Mesenchymal stem cell (in vitro differentiated cells and primary cell): ENCODE data around the gene TCP11L2.

Experiments used
- DNase-seq: peaks from one replicate; pipeline ENCODE4 v3.0.0-alpha.2; 2013
- H2AFZ ChIP-seq: one replicate; pipeline ENCODE4 v1.6.1; 2013; ENCODE audit warnings: low read depth, mild to moderate bottlenecking, control low read depth, inconsistent platforms, low read length, moderate library complexity
- H2AK5ac ChIP-seq: 2 replicates; pipeline ENCODE4 v1.6.1; 2013; ENCODE audit warnings: low read length, moderate library complexity, mild to moderate bottlenecking, inconsistent platforms; ENCODE audit not compliant: severe bottlenecking
- H2BK120ac ChIP-seq: one replicate; pipeline ENCODE4 v1.6.1; 2013; ENCODE audit warnings: low read depth, mild to moderate bottlenecking, inconsistent platforms, low read length, moderate library complexity
- H2BK12ac ChIP-seq, 2 experiments: one replicate each; pipeline ENCODE4 v1.6.1; 2013; ENCODE audit warnings: inconsistent platforms in 2 of 2, low read length in 2 of 2, mild to moderate bottlenecking in 2 of 2, moderate library complexity in 2 of 2, control low read depth in 1 of 2
- H2BK15ac ChIP-seq: one replicate; pipeline ENCODE4 v1.6.1; 2013; ENCODE audit warnings: mild to moderate bottlenecking, low read depth, inconsistent platforms; ENCODE audit not compliant: poor library complexity, severe bottlenecking
- H2BK5ac ChIP-seq: 2 replicates; pipeline ENCODE4 v1.6.1; 2013; ENCODE audit warnings: low read depth, mild to moderate bottlenecking, low read length, control low read depth, inconsistent platforms; ENCODE audit not compliant: poor library complexity, severe bottlenecking
- H3K14ac ChIP-seq, 2 experiments: one replicate each; pipeline ENCODE4 v1.6.1; 2013; ENCODE audit warnings: inconsistent platforms in 2 of 2, low read length in 2 of 2, control low read depth in 1 of 2, mild to moderate bottlenecking in 1 of 2, moderate library complexity in 1 of 2
- H3K18ac ChIP-seq, 2 experiments: one replicate each; pipeline ENCODE4 v1.6.1; 2013; ENCODE audit warnings: inconsistent platforms in 2 of 2, low read length in 2 of 2, control low read depth in 1 of 2, low read depth in 1 of 2, mild to moderate bottlenecking in 1 of 2
- H3K23ac ChIP-seq, 2 experiments: one replicate each; pipeline ENCODE4 v1.6.1; 2013; ENCODE audit warnings: inconsistent platforms in 2 of 2, low read length in 2 of 2, mild to moderate bottlenecking in 2 of 2, moderate library complexity in 2 of 2, control low read depth in 1 of 2
- H3K27ac ChIP-seq: 2 replicates; pipeline ENCODE4 v1.5.1; 2013; ENCODE audit warnings: mild to moderate bottlenecking, moderate library complexity, low read length, control low read depth, inconsistent platforms; ENCODE audit not compliant: poor library complexity, severe bottlenecking
- H3K27me3 ChIP-seq, 2 experiments: 2 replicates each; pipeline versions ENCODE4 v1.6.1 to v1.7.0; 2013; ENCODE audit warnings: low read length in 2 of 2, mild to moderate bottlenecking in 2 of 2, moderate library complexity in 2 of 2, control low read depth in 1 of 2, inconsistent platforms in 1 of 2; ENCODE audit not compliant: control insufficient read depth in 1 of 2, insufficient read depth in 1 of 2
- H3K36me3 ChIP-seq, 2 experiments: 2 replicates each; pipeline versions ENCODE4 v1.6.1 to v1.7.0; 2013; ENCODE audit warnings: low read length in 2 of 2, control low read depth in 1 of 2, inconsistent platforms in 1 of 2, low read depth in 1 of 2, mild to moderate bottlenecking in 1 of 2; ENCODE audit not compliant: insufficient read depth in 2 of 2, control insufficient read depth in 1 of 2
- H3K4ac ChIP-seq, 2 experiments: one replicate each; pipeline ENCODE4 v1.6.1; 2013; ENCODE audit warnings: inconsistent platforms in 2 of 2, low read length in 2 of 2, mild to moderate bottlenecking in 2 of 2, moderate library complexity in 2 of 2, control low read depth in 1 of 2, low read depth in 1 of 2
- H3K4me1 ChIP-seq: 2 replicates; pipeline ENCODE4 v1.6.1; 2013; ENCODE audit warnings: low read depth, low read length, control low read depth; ENCODE audit not compliant: control insufficient read depth, insufficient read depth
- H3K4me2 ChIP-seq: 2 replicates; pipeline ENCODE4 v1.6.1; 2013; ENCODE audit warnings: low read length, mild to moderate bottlenecking, inconsistent platforms; ENCODE audit not compliant: poor library complexity, severe bottlenecking
- H3K4me3 ChIP-seq, 2 experiments: 2 replicates each; pipeline versions ENCODE4 v1.5.1 to v1.7.0; 2013; ENCODE audit warnings: low read length in 2 of 2, mild to moderate bottlenecking in 2 of 2, control low read depth in 1 of 2, low read depth in 1 of 2; ENCODE audit not compliant: insufficient read depth in 1 of 2
- H3K79me1 ChIP-seq: replicated peaks from 2 replicates; pipeline ENCODE4 v1.6.1; 2013; ENCODE audit warnings: mild to moderate bottlenecking, control low read depth, low read length, inconsistent platforms; ENCODE audit not compliant: poor library complexity, severe bottlenecking
- H3K9ac ChIP-seq: 2 replicates; pipeline ENCODE4 v1.7.0; 2013; ENCODE audit warnings: mild to moderate bottlenecking, low read length, moderate library complexity
- H3K9me3 ChIP-seq: 2 replicates; pipeline ENCODE4 v1.7.0; 2013; ENCODE audit warnings: mild to moderate bottlenecking, low read length; ENCODE audit not compliant: control insufficient read depth
- H4K8ac ChIP-seq: one replicate; pipeline ENCODE4 v1.6.1; 2013; ENCODE audit warnings: inconsistent platforms, mild to moderate bottlenecking, low read length, moderate library complexity
- H4K91ac ChIP-seq: one replicate; pipeline ENCODE4 v1.6.1; 2013; ENCODE audit warnings: mild to moderate bottlenecking, low read length, inconsistent platforms
- WGBS: methylation state at CpG from one replicate; pipeline ENCODE4 v1.1.7; 2013; ENCODE audit warnings: mixed read lengths; 5-methylcytosine and 5-hydroxymethylcytosine counted together

Gene TCP11L2

DNA sequence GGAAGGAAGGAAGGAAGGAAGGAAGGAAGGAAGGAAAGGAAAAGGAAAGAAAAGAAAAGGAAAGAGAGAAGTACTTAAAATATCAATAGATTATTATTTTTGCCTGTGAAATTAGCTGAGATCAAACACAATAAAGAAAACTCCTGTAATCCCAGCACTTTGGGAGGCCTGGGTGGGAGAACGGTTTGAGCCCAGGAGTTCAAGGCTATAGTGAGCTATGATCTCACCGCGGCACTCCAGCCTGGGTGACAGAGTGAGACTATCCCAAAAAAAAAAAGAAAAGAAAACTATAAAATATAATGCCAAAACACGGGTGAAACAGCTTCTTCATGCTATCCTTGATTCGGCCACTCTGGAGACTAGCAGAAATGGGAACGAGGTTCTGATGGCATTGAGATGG, 28.5 kb upstream of the TCP11L2 start:
- Histone ChIP-seq H2BK5ac (no peak overlapping the region), H3K27ac (no peak overlapping the region), H2BK120ac (no peak overlapping the region), H2AFZ (no peak overlapping the region), H3K18ac (no peak overlapping the region), H3K9me3 (no peaks in the 10 kb centered on the region), H2AK5ac (no peak overlapping the region), H3K79me1 (no peaks in the 10 kb centered on the region), H4K91ac (no peak overlapping the region), H4K8ac (no peak overlapping the region), H2BK12ac (no peak overlapping the region), H3K4me1 (no peaks in the 10 kb centered on the region), H2BK15ac (no peak overlapping the region), H3K27me3 (peaks cover 0 to 2% of the 10 kb centered on the region in 2 experiments), H3K36me3 (no peaks in the 10 kb centered on the region), H3K23ac (no peak overlapping the region), H3K4me3 (no peak overlapping the region), H3K14ac (no peak overlapping the region), H3K9ac (no peak overlapping the region), H3K4ac (no peak overlapping the region), H3K4me2 (no peak overlapping the region)
- DNase-seq: no peak
- WGBS: 96% methylated on average over 3 of the region's 6 CpGs

DNA sequence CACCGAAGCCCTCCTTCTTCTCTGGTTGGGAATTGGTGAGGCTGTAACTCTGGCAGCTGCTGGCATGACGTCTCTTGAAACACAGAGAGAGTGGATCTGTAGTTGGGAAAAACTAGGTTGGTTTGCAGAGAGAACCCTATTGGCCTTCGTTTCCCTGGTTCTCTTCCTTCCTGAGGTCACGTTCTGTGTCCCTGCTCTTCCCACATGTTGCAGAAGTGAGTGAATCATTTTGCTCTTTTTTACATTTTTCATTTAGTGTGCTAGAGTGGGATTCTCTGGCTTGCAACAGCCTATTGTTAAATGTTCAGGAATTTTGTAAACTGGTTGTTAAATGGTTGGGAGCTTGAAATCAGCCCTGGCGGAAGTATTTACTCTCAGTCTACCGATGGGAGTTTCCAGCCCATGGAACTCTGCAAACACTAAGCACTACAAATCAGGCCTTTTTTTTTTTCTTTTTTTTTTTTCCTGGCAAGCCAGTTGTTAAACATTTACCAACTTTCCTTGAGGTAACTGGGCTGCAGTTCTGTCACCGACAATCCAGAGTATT, 27.9 kb upstream of the TCP11L2 start:
- Histone ChIP-seq H2BK5ac (no peak overlapping the region), H3K79me1 (no peaks in the 10 kb centered on the region), H4K8ac (no peak overlapping the region), H3K4ac (no peak overlapping the region), H3K23ac (no peak overlapping the region), H3K4me3 (no peak overlapping the region), H2AK5ac (no peak overlapping the region), H3K27ac (no peak overlapping the region), H3K18ac (no peak overlapping the region), H3K4me2 (no peak overlapping the region), H3K4me1 (no peaks in the 10 kb centered on the region), H2BK120ac (no peak overlapping the region), H2BK12ac (no peak overlapping the region), H3K9ac (peak overlapping the region; percentile 22), H2BK15ac (no peak overlapping the region), H3K14ac (no peak overlapping the region), H4K91ac (no peak overlapping the region), H3K9me3 (no peaks in the 10 kb centered on the region), H3K36me3 (no peaks in the 10 kb centered on the region), H3K27me3 (peaks cover 0 to 4% of the 10 kb centered on the region in 2 experiments), H2AFZ (no peak overlapping the region)
- WGBS: 91% methylated on average over 7 of the region's 7 CpGs
- DNase-seq: no peak

DNA sequence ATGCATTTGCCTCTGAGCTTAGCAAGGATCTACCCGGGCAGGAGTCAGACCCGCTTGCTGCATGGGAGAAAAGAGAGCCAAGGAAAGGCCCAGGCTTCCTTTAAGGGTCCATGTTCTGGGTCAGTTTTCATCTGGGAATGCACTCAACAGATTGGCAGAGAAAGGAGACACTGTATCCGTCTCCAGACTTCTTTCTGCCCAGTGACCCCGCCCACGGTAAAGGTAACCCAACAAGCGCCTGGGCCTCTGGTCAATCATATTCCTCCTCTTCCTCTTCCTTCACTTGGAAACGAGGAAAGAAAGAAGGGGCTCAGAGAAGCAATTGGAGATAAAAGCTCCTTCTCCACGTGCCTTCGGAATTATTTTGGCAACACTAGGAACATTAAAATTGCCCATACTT, 27.1 kb upstream of the TCP11L2 start:
- Histone ChIP-seq H3K4me3 (no peak overlapping the region), H3K18ac (no peak overlapping the region), H3K9me3 (no peaks in the 10 kb centered on the region), H4K8ac (no peak overlapping the region), H3K79me1 (no peaks in the 10 kb centered on the region), H3K4me2 (no peak overlapping the region), H3K14ac (no peak overlapping the region), H3K23ac (no peak overlapping the region), H3K36me3 (no peaks in the 10 kb centered on the region), H3K4ac (no peak overlapping the region), H2BK12ac (no peak overlapping the region), H3K9ac (no peak overlapping the region), H2BK5ac (no peak overlapping the region), H2AFZ (no peak overlapping the region), H2AK5ac (no peak overlapping the region), H3K27ac (no peak overlapping the region), H3K27me3 (peaks cover 2 to 4% of the 10 kb centered on the region in 2 experiments), H4K91ac (no peak overlapping the region), H2BK15ac (no peak overlapping the region), H2BK120ac (no peak overlapping the region), H3K4me1 (no peaks in the 10 kb centered on the region)
- no peak for DNase-seq
- 89% methylated on average over 7 of the region's 9 CpGs for whole genome bisulfite sequencing

DNA sequence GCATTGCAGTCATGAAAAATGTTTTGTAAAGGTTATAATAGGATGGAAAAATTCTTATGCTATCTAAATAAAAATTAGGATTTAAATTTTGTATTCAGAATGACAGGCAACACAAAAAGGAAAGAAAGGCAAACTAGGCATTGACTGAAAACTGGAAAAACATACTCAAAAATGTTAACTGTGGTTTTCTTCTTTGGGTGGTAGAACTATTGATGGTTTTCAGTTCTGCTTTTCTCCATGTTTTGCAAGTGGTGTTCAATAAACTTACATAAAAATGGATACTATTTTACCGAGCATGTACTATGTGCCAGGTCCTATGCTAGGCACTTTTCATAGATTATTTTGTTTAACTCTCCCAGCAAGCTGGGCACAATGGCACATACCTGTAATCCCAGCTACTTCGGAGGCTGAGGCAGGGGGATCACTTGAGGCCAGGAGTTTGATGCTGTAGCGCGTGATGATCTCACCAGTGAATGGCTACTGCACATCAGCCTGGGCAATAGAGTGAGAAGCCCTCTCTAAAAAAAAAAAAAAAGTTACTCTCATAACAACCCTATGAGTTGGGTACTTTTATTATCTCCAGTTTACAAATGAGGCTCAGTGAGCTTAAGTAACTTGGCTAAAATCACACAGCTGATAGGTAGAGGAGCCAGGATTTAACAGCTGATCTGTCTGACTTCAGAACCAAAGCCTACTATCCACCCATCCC, 26.3 kb upstream of the TCP11L2 start:
- DNase-seq: no peak
- Histone ChIP-seq H3K23ac (no peak overlapping the region), H2BK120ac (no peak overlapping the region), H3K14ac (no peak overlapping the region), H3K4me3 (no peak overlapping the region), H3K9me3 (peaks cover 2% of the 10 kb centered on the region), H3K36me3 (no peaks in the 10 kb centered on the region), H3K4me2 (no peak overlapping the region), H3K4ac (no peak overlapping the region), H2AFZ (no peak overlapping the region), H2BK5ac (no peak overlapping the region), H2BK12ac (no peak overlapping the region), H2BK15ac (no peak overlapping the region), H3K4me1 (no peaks in the 10 kb centered on the region), H2AK5ac (no peak overlapping the region), H4K91ac (no peak overlapping the region), H3K27ac (no peak overlapping the region), H3K9ac (no peak overlapping the region), H4K8ac (no peak overlapping the region), H3K79me1 (no peaks in the 10 kb centered on the region), H3K18ac (no peak overlapping the region), H3K27me3 (peaks cover 2 to 4% of the 10 kb centered on the region in 2 experiments)
- WGBS: 78% methylated on average over 4 of the region's 4 CpGs
